SK-N-SH (cell line): ENCODE results near the gene RGS13.
A peak's percentile ranks its signal among the peaks of the same experiment; 100 is the strongest.

ENCODE experiments used
- EZH2phosphoT487 ChIP-seq: fragments of 200-600 bp; sonication (generic); IDR thresholded peaks from 2 replicates; pipeline ENCODE4 v1.6.1; 2017; ENCODE audit warnings: low read depth, mixed run types, mild to moderate bottlenecking, antibody characterized with exemption, moderate library complexity, borderline replicate concordance
- FOSL2 ChIP-seq: IDR thresholded peaks from 2 replicates; pipeline ENCODE4 v1.4.0; 2012; ENCODE audit warnings: low read depth, mild to moderate bottlenecking, moderate library complexity, borderline replicate concordance
- FOXM1 ChIP-seq: IDR thresholded peaks from 2 replicates; pipeline ENCODE4 v1.4.0; 2012; ENCODE audit warnings: low read depth, mild to moderate bottlenecking
- MAX ChIP-seq: IDR thresholded peaks from 2 replicates; pipeline ENCODE4 v1.4.0; 2012; ENCODE audit warnings: low read depth
- REST ChIP-seq: IDR thresholded peaks from 2 replicates; pipeline ENCODE4 v1.6.1; 2012; ENCODE audit warnings: mild to moderate bottlenecking, low read depth, low read length, moderate library complexity
- SMC3 ChIP-seq: IDR thresholded peaks from 2 replicates; pipeline ENCODE4 v1.6.1; 2012; ENCODE audit warnings: low read depth, low read length, improper control_type of control experiment
- TF ChIP-seq, protein P1 (sequence below): fragments of 200-600 bp; sonication (generic); IDR thresholded peaks from 2 replicates; pipeline ENCODE4 v1.6.1; 2017; ENCODE audit warnings: antibody characterized with exemption, mild to moderate bottlenecking, moderate library complexity

- TF ChIP-seq FOXM1 (no peak), REST (no peak), EZH2phosphoT487 (no peak), FOSL2 (peak; percentile 63), MAX (no peak), SMC3 (no peak)
- TF ChIP-seq, protein P1, sequence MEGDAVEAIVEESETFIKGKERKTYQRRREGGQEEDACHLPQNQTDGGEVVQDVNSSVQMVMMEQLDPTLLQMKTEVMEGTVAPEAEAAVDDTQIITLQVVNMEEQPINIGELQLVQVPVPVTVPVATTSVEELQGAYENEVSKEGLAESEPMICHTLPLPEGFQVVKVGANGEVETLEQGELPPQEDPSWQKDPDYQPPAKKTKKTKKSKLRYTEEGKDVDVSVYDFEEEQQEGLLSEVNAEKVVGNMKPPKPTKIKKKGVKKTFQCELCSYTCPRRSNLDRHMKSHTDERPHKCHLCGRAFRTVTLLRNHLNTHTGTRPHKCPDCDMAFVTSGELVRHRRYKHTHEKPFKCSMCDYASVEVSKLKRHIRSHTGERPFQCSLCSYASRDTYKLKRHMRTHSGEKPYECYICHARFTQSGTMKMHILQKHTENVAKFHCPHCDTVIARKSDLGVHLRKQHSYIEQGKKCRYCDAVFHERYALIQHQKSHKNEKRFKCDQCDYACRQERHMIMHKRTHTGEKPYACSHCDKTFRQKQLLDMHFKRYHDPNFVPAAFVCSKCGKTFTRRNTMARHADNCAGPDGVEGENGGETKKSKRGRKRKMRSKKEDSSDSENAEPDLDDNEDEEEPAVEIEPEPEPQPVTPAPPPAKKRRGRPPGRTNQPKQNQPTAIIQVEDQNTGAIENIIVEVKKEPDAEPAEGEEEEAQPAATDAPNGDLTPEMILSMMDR, result no peak
Observed at GRCh38 chr1:192654591-192655251, 18.8 kb downstream of the RGS13 start.
